Duodenal mucosa (tissue), 2 donors: ENCODE results near the gene CACUL1.

Source experiments
- H3K27ac ChIP-seq: one replicate; pipeline ENCODE4 v1.7.0; 2013; ENCODE audit warnings: low read depth, low read length
- H3K27me3 ChIP-seq, 2 donors: one replicate each; pipeline ENCODE4 v1.7.0; 2013; ENCODE audit warnings: low read length in 2 of 2, control low read depth in 1 of 2; ENCODE audit not compliant: insufficient read depth in 2 of 2, control insufficient read depth in 1 of 2
- H3K36me3 ChIP-seq, 2 donors: one replicate each; pipeline ENCODE4 v1.7.0; 2013; ENCODE audit warnings: low read length in 2 of 2, control low read depth in 1 of 2; ENCODE audit not compliant: insufficient read depth in 2 of 2, control insufficient read depth in 1 of 2
- H3K4me1 ChIP-seq, 2 donors: one replicate each; pipeline ENCODE4 v1.7.0; 2013; ENCODE audit warnings: low read length in 2 of 2, control low read depth in 1 of 2; ENCODE audit not compliant: insufficient read depth in 2 of 2, control insufficient read depth in 1 of 2
- H3K4me3 ChIP-seq, 2 donors: one replicate each; pipeline ENCODE4 v1.7.0; 2013; ENCODE audit warnings: low read length in 2 of 2, low read depth in 1 of 2
- H3K9ac ChIP-seq, 2 donors: one replicate each; pipeline ENCODE4 v1.7.0; 2013; ENCODE audit warnings: low read length in 2 of 2, low read depth in 1 of 2
- H3K9me3 ChIP-seq, 2 donors: one replicate each; pipeline ENCODE4 v1.7.0; 2013; ENCODE audit warnings: low read length in 2 of 2, control low read depth in 1 of 2; ENCODE audit not compliant: control insufficient read depth in 1 of 2

The CACUL1 gene

GRCh38 chr10:118769898-118770600 lies 15.3 kb upstream of the CACUL1 start:
- Histone ChIP-seq H3K36me3 (no peaks in the 10 kb centered on the region), H3K4me3 (no peak overlapping the region), H3K27me3 (no peaks in the 10 kb centered on the region), H3K4me1 (no peaks in the 10 kb centered on the region), H3K9me3 (no peaks in the 10 kb centered on the region), H3K27ac (no peak overlapping the region), H3K9ac (no peak overlapping the region)

GRCh38 chr10:118768041-118768919 lies 13.5 kb upstream of the CACUL1 start:
- H3K4me1 ChIP-seq, result no peaks in the 10 kb centered on the region
- H3K27me3 ChIP-seq, result no peaks in the 10 kb centered on the region
- no peaks in the 10 kb centered on the region for H3K9me3 ChIP-seq
- no peak overlapping the region for H3K9ac ChIP-seq
- H3K27ac ChIP-seq, result no peak overlapping the region
- H3K36me3 ChIP-seq, result no peaks in the 10 kb centered on the region
- no peak overlapping the region for H3K4me3 ChIP-seq

DNA sequence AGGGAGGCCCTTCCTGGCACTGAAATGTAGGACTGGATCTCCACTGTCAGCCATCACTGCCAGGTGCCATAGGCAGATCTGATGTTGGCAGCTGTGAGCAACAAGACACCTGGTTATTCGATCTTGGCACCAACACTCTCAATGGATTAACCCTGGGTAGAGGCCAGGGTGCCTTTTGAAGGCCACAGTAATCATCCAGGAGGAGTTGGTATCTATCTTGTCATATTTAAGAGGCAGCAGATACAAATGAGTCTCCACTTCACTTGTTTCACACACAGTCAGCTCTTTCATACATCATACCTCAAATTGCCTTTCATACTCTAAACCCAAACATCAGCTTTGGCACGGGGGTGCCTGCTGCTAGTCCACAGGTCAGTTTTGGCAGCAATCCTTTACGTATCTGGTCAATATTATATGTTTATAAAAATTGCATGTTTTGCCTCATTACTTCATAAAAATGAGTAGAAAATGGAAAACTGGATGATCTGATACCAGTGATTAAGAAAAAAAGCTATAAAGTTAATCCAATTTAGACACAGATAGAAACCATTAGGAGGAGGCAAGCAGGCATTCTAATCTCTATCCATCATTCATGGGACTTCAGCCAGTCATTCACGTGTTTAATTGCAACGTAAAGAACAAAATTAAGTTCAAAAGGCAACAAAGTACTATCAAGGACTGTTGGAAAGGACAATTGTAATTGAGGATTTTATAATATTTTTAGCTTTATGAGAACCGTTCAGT lies 12.7 kb upstream of the CACUL1 start:
- no peaks in the 10 kb centered on the region for H3K27me3 ChIP-seq
- H3K9ac ChIP-seq, result no peak overlapping the region
- H3K36me3 ChIP-seq, result no peaks in the 10 kb centered on the region
- no peak overlapping the region for H3K27ac ChIP-seq
- no peak overlapping the region for H3K4me3 ChIP-seq
- no peaks in the 10 kb centered on the region for H3K4me1 ChIP-seq
- H3K9me3 ChIP-seq, result no peaks in the 10 kb centered on the region

DNA sequence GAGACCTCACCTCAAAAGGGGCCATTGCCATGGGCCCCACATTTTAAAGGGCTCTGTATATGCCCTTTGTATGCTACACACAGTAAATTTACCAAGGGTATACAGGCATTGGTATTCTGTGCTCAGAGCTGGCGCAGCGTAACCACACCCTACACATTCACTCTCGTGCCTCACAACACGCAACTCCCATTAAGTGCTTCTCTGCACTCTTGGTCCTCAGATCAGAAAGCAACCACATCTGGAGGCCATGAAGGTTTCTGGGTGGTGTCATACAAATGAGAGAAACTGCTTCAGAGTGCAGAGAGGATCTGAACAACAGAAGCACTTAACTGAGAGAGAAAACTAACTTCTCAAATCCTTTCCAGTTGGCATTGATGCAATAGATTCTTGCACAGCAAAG lies 9.4 kb upstream of the CACUL1 start:
- Histone ChIP-seq H3K4me1 (no peaks in the 10 kb centered on the region), H3K9ac (no peak overlapping the region), H3K4me3 (no peak overlapping the region), H3K36me3 (no peaks in the 10 kb centered on the region), H3K9me3 (no peaks in the 10 kb centered on the region), H3K27me3 (no peaks in the 10 kb centered on the region), H3K27ac (no peak overlapping the region)

DNA sequence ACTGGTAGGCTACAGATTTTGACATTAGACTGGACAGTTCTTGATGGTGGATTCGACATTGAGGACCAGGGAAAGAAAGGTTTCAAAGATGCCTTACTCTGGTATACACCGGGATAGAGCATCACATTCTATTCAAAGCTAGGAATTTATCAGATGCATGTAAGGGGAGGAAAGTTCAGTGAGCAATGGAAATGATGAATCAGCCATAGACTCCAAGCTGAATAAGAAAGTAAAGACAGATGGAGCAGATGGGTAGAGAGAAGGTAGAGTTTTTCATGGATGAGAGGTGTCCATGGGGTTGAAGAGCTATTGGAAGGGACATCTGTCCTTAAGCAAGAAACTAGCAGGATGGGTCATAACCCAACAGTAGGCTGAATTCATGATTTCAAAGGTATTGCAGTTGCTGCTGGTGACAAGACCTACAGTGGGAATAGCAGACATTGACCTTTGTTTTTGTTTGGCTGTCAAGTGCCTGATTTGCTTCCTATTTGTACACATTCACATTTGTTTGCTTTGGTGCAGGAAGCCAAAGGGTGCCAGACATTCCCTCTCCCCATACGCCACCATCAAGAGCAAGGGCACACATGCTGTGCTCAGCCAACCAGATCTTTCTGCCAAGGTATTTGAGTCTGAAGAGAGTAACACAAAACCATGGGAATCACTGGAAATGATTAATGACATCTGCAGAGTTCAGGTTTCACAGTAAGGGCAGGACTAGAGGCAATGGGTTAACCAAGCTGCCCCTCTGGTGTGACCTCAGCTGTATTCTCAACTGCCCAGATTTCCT lies 8.6 kb upstream of the CACUL1 start:
- H3K36me3 ChIP-seq, result no peaks in the 10 kb centered on the region
- H3K9ac ChIP-seq, result no peak overlapping the region
- no peaks in the 10 kb centered on the region for H3K9me3 ChIP-seq
- H3K27ac ChIP-seq, result no peak overlapping the region
- no peaks in the 10 kb centered on the region for H3K4me1 ChIP-seq
- H3K27me3 ChIP-seq, result no peaks in the 10 kb centered on the region
- H3K4me3 ChIP-seq, result no peak overlapping the region

- Histone ChIP-seq H3K9me3 (no peaks in the 10 kb centered on the region), H3K4me1 (peaks cover 0 to 3% of the 10 kb centered on the region in 2 donors), H3K4me3 (no peak overlapping the region), H3K9ac (no peak overlapping the region), H3K27ac (no peak overlapping the region), H3K36me3 (no peaks in the 10 kb centered on the region), H3K27me3 (no peaks in the 10 kb centered on the region)
Measured at GRCh38 chr10:118760265-118760664, 5.5 kb upstream of the CACUL1 start.

GRCh38 chr10:118758449-118758848 lies 3.7 kb upstream of the CACUL1 start:
- Histone ChIP-seq H3K9ac (no peak overlapping the region), H3K27ac (no peak overlapping the region), H3K36me3 (no peaks in the 10 kb centered on the region), H3K4me1 (peaks cover 0 to 9% of the 10 kb centered on the region in 2 donors), H3K27me3 (no peaks in the 10 kb centered on the region), H3K9me3 (no peaks in the 10 kb centered on the region), H3K4me3 (no peak overlapping the region)

- Histone ChIP-seq H3K36me3 (no peaks in the 10 kb centered on the region), H3K27me3 (no peaks in the 10 kb centered on the region), H3K4me1 (peaks cover 17 to 24% of the 10 kb centered on the region in 2 donors), H3K9me3 (no peaks in the 10 kb centered on the region), H3K27ac (peak overlapping the region; percentile 84), H3K9ac (peak overlapping the region; percentile 89 to 90), H3K4me3 (peak overlapping the region; percentile 87 to 89)
Measured at GRCh38 chr10:118754229-118754555, 578 bp downstream of the CACUL1 start.

GRCh38 chr10:118753331-118754228 lies 1.2 kb downstream of the CACUL1 start:
- H3K4me1 ChIP-seq, result peaks cover 17 to 24% of the 10 kb centered on the region in 2 donors

More at GRCh38 chr10:118753331-118754228, 1.2 kb downstream of the CACUL1 start:
- Histone ChIP-seq H3K4me3 (peak overlapping the region; percentile 87 to 89), H3K9me3 (no peaks in the 10 kb centered on the region), H3K27me3 (no peaks in the 10 kb centered on the region), H3K9ac (peak overlapping the region; percentile 89 to 90), H3K36me3 (peaks cover 0 to 3% of the 10 kb centered on the region in 2 donors), H3K27ac (peak overlapping the region; percentile 17)
